ENCODE results near the gene UGT3A1. TPM values are rescaled to one million over a fixed set of nuclear protein-coding genes. Genes with fewer than 3 reads are reported as not detected.

UGT3A1 gene
- total RNA-seq, 1 donor from 2014 or later: not detected

- intact Hi-C loops (cut with micrococcal nuclease): loop anchor here (5.0 kb wide), 1 partner anchor 1004 kb away; the partner anchor contains the start of genes BRIX1 and RAD1
Observed at GRCh38 chr5:35920890-35921289, 70.3 kb downstream of the UGT3A1 start.

- intact Hi-C loops (cut with micrococcal nuclease): no loop called here
Observed at GRCh38 chr5:35919191-35919590, 72.0 kb downstream of the UGT3A1 start.

DNA sequence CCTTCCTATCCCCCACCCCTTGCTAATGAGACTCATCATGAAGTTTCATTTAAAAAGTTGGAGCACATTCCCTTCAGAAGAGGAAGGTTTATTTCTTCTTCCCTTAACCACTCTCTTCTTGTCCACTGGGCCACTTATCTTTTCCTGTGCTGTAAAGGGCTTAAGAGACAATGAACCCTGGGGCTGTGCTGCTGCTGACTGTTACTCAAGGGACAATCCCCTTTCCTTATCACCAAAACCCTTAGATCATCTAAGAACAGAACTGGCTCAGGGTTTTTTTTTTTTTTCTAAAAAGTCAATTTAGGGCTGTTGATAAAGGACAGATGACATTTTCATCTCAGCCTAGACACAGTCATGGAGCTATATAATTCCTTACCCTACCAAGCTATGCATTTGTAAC is 82.4 kb downstream of the UGT3A1 start:
- intact Hi-C loops (cut with micrococcal nuclease): loop anchor here (10.0 kb wide), 1 partner anchor 984 kb away; the partner anchor contains the start of gene DNAJC21

GRCh38 chr5:35908228-35908627 is 83.0 kb downstream of the UGT3A1 start:
- intact Hi-C loops (cut with micrococcal nuclease): loop anchor here (10.0 kb wide), 1 partner anchor 983 kb away; the partner anchor contains the start of gene DNAJC21

DNA sequence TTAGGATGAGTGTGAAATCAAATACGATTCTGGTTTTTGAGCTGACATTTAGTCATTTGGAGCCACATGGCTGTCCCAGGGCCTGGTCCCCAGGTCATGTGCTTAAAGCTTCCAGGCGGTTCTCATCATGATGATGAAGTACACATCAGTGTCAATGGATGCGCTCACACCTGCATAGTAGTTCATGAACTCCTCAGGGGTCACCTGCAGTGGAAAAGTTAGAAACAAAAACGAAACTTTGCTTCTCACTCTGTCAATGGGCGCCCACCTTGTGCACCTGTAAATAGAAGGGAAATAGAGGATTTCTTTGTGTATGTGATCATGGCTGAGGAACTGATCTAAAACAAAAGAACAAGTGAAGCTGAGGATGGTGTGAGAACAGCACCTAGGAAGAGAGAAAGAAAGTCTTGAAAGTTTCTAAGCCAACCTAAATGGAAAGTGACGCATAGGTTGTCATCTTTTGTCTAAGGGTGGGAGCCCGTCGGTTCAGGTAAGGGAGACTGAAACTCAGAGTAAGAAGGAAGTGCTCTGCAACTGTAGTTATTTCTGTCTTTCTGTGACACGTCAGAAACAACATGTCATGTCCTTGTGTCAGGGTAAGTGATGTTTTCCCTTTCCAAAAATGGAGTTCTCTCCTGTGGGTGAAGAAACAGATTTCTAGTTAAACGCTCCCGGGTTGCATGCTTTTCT is 86.6 kb downstream of the UGT3A1 start:
- intact Hi-C loops (cut with micrococcal nuclease): loop anchor here (1.0 to 10.0 kb wide), 5 partner anchors 93 to 1818 kb away; partner anchors contain the start of genes DNAJC21, NADK2 and TTC23L

DNA sequence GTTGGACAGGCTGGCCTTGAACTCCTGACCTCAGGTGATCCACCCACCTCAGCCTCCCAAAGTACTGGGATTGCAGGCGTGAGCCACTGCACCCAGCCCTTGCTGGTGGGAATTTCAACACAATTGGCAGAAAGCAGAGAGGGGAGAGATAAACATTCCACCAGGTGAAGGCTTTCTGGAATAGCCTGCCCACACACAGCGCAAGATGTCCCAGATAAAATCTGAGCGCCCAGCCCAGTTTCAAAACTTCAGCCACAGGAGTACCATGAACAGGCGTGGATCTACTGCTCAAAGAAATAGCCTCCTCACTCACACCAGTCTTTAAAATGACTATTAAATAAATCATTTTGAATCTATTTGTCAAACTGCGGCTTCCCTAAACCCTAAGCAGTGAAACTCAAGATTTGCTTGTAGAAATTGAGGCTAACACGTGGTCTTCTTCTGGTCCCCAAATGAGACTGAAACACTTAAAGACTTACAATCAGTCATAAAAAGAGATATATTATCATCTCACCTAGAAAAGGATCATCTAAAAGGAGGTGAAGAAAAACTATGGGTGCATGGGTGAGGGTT is 87.5 kb downstream of the UGT3A1 start:
- intact Hi-C loops (cut with micrococcal nuclease): loop anchor here (1.0 to 10.0 kb wide), 5 partner anchors 92 to 1819 kb away; partner anchors contain the start of genes DNAJC21, NADK2 and TTC23L

DNA sequence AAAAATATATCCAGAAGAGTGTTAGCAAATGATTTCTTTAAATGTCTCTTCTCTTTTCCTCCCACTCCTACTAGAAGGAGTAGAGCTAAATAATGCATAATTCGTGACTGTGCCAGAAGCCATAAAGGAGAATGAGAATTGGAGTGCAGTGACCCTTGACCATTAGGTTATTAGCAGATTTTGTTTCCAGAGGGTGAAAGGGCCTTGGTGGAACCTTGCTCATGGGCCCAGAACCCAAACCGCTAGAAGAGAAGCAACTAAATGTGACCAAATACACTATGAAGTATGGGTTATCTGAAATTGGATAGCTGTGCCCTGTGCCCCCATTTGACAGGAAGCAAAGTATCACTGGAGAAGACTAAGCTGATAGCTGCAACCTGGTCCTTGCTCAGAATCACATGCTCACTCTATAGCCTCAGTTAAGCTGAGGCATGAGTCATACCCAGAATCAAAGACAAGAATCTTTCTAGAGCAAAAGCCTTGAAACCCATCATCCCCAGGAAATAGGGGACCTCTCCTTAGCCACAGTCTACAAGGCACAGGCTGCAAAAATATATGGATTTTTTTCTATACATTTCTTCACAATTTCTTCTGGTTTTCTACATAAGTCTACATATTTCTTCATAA is 89.0 kb downstream of the UGT3A1 start:
- intact Hi-C loops (cut with micrococcal nuclease): loop anchor here (1.0 to 10.0 kb wide), 13 partner anchors 8 to 1820 kb away; partner anchors contain the start of genes DNAJC21, LMBRD2, NADK2 and SPEF2

Other genes starting within 250 kb of the UGT3A1 start
- 332 and 345 TPM in 2 replicates for gene IL7R, start 134.5 kb downstream of the UGT3A1 start, total RNA-seq
- gene CAPSL, start 52.8 kb downstream of the UGT3A1 start, total RNA-seq: not detected in 2 replicates
- gene UGT3A2, start 75.5 kb upstream of the UGT3A1 start, total RNA-seq: 0.15 and 0.25 TPM in 2 replicates
- gene LMBRD2, start 160.5 kb upstream of the UGT3A1 start, total RNA-seq: 10.3 and 13.4 TPM in 2 replicates
- 34.4 and 35.2 TPM in 2 replicates for gene SKP2, start 160.7 kb upstream of the UGT3A1 start, total RNA-seq

Measured in T-helper 1 cell treated with Interleukin-12 subunit alpha and Interleukin-12 subunit beta and Interleukin-4 antibody, amounts not matched to agents 30 ng/mL and 1 ng/mL, for 36 hours (primary cell).